ENCODE results near the gene ACSF3.

Gene ACSF3

DNA sequence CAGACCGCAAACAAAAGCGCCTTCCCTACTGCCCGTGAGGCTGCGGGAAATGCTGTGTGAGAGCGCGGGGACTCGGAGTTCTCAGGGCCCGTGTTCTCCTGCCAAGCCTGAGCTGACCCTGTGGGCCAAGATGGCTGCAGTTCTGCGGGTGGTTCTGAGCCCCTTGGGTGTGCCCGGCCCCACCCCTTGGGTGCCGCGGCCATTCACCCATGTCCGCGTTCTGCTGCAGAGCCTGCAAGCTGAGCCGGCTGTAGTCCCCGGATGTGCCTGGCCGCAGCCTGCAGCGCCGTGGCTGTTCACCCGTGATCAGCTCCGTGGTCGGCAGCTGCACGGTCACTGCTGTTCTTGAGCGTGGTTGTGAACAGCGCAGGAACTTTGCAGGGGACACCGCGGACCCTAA is 20.0 kb downstream of the ACSF3 start:
- DNase-seq, result no peak

DNA sequence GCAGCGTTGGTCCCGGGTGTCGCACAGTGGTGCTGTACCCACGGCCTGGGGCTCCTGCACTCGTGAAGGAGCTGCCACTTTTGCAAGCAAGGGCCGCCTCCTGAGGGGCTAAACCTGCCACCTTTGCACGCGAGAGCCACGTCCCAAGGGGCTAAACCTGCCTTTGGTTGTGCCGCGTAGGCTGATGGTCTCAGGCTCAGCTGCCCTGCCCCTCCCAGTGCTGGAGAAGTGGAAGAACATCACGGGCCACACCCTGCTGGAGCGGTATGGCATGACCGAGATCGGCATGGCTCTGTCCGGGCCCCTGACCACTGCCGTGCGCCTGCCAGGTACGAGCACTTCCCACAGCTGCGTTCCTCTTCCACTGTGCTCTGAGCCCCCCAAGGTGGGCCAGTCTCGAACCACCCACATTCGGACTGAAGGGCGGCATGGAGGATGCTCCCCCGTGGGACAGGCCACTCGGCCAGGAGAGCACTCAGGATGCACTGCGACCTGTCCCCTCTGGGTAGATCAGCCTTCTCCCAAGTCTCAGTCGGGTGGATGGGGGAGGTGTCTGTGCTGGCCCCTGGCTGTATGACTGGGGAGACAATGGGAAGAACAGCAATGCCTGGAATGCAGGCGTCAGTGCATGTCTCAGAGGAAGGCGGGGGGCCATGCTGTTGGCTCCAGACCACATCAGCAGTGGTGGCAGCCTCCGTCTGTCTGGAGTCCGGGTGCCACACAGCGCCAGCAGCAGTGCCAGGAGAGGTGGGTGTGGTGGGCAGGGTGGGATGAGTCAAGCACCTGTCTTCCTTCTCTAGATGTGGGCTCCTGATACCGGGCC is 20.7 kb downstream of the ACSF3 start:
- no peak for DNase-seq

DNA sequence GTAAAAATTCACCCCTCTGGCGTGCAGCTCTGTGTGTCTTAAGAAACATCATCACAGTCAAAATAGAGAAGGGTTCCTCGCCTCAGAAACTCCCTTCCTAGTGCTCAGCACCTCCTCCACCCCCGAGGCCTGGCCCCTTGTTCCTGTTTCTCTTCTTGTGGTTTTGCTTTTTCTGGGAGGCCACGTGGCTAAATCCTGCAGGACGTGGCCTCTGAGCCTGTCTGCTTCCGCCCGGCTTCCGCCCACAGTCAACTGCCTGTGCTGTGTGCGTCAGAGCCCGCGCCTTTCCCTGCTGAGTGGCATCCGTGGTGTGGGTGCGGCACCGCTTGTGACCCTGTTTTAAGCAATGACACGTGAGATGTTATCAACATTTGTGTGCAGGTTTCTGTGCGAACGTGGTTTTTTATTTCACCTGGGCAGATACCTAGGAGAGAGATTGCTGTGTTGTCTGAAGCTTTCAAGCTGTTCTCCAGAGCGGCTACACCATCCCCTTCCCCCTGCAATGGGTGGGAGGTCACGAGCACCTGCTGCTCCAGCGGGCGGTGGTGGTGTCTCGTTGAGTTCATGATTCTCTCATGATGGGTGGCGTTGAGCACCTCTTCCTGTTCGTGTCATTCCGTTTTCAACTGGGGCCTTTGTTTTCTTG is 21.7 kb downstream of the ACSF3 start:
- no peak for DNase-seq

DNA sequence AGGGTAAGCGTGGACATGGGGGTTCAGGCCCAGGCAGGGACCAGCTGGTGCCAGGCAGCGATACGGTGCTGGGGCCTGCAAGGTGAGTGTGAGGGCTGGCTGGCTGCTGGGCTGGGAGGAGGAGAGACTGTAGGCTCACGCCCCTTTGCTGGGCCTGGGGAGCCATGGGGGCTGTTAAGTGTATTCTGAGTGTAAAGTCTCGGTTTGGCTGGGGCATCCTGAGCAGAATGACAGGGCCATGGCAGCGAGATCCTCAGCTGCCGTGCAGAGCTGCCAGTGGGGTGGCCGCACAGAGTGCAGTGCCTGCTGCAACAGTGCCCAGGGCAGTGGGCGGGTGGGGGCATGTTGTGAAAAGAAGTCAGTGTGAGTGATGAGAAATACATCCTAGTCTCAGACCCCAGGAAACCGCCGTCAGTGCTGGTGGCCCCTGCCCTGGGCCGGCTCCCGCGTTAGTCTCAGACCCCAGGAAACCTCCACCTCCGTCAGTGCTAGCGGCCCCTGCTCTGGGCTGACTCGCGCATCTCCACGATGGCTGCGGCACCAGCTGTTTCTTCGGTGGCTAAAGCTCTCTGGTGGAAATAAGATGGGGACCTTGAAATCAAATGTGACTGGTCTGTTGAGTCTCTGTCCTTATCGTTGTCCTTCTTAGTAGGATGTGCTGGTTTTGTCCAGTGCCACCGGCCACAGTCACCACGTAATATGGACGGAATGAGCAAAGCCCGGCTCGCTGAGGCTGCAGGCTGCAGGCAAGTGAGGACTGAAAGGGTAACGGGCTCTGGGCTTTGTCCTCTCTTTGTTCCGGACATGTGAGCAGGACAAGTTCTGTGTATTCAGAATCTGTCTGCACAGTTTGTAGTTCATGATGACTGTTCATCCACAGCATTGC is 22.9 kb downstream of the ACSF3 start:
- DNase-seq, result peak; percentile 56

DNA sequence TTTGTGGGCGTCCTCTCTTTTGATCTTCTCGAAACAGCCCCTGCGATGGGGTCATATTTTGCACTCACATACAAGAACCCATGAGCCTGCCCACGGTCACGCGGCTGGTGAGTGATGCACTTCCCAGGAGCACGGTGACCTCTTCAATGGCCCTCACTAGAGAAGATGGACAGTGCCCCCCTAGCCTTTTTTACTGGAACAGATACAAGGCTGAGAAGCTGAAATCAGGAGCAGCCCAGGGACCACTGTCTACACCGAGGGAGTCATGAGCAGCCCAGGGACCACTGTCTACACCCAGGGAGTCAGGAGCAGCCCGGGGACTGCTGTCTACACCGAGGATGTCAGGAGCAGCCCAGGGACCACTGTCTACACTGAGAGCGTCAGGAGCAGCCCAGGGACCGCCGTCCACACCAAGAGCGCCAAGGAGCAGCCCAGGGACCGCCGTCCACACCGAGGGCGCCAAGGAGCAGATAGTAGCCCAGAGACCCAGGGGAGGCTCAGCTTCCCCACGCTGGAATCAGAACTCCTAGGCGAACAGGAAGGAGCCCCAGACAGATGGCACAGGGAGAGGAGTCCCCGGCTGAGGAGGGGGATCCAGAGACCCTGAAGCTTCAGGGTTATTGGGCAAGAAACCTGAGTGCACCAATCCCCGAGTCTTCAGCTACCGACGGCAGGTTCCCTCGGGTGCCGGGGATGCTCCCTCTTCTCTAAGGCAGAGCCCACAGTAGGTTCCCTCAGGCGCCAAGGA is 23.7 kb downstream of the ACSF3 start:
- no peak for DNase-seq

DNA sequence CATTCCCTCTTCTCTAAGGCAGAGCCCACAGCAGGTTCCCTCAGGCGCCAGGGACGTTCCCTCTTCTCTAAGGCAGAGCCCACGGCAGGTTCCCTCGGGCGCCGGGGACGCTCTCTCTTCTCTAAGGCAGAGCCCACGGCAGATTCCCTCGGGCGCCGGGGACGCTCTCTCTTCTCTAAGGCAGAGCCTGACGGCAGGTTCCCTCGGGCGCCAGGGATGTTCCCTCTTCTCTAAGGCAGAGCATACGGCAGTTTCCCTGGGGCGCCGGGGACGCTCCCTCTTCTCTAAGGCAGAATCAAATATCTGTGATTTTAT is 24.3 kb downstream of the ACSF3 start:
- peak; percentile 38 for DNase-seq

DNA sequence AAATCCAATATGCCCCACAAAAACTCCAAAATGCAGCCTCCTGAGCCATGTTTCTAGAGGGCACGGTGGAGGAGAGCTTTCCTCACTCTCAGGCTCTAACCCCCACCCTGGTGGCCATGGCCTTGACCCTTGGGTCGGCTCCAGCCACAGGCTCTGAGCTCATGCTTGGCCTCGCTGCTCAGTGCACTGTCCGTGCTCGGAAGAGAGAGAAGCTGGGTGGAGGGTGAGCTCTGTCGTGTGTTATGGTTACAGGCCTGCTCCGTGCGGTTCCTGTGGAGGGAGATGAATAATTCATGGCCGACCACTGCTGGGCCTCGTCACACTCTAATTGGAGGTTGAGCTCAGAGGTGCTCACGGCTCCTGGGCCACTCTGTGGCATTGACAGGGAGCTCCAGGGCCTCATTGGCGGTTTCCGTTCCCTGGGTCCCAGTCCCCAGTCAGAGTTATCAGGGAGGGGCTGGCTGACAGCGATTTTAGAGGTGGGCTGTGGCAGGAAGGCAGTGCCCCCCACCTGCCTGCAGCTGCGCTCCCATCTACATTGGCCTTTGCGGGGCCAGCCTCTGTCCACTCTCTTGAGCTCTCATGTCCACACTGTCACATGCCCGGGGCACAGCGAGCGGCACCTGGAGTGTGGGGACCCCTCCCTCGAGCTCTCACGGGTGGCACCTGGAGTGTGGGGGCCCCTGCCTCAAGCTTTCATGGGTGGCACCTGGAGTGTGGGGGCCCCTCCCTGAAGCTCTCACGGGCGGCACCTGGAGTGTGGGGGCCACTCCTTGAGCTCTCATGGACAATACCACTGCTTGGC is 24.9 kb downstream of the ACSF3 start:
- DNase-seq, result peak; percentile 58

DNA sequence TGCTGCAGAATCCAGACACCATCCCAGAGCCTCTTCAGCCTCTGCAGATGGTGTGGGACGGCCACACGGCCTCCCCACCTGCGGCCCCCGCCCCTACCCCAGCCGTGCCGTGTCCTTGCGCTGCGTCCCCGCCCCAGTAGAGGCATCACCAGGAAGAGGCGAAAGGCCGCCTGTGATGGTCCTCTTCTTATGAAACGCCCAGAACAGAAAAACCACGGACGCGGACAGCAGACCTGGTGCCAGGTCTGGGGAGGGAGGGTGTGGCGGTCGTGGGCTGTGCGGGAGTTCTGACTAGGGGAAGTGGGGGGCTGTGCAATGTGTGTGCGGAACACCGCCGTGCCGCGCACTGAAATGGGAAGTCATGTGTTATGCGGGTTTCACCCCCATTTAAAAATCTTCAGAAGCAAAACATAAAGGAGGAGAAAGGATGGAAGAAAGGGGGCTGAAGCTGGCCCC is 25.5 kb downstream of the ACSF3 start:
- DNase-seq, result no peak

DNA sequence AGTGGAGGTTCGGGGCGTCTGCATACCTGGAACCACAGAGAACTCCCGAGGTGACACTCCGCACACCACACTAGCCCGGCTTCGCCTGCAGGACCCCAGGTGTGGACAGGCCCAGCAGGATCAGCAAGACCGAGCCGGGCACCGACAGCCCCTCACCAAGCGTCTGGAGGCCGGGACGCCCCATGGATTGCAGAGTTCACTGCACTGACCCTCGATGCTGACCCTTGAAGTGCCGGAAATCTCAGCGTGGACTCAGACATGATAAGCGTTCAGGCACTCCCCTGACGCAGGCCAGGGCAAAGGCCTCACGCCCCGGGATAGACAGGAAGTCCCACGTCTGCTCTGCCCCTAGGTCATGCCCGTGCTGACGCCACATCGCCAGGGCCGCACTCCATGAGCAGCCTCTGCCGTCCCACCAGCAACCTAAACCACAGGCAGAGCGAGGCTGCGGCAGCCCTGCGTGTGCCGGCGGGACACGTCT is 26.0 kb downstream of the ACSF3 start:
- DNase-seq, result no peak

DNA sequence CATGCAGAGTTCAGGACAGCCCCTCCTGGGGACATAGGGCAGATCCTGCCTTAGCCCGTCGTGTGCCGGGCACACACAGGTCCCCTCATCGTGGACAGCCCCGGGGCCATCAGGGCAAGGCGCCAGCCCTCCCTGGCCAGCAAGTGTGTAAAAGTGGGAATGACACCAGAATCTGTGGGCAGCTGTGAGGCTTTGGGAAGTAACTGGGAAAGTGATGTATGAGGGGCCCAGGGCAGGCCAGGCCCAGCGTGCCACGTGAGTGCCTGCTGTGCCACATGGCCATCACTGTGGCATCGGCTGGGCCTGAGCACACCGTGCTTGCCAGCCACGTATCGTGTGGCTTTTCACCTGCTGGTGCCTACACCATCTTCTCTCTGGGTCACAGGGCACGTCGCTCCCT is 26.6 kb downstream of the ACSF3 start:
- no peak for DNase-seq

DNA sequence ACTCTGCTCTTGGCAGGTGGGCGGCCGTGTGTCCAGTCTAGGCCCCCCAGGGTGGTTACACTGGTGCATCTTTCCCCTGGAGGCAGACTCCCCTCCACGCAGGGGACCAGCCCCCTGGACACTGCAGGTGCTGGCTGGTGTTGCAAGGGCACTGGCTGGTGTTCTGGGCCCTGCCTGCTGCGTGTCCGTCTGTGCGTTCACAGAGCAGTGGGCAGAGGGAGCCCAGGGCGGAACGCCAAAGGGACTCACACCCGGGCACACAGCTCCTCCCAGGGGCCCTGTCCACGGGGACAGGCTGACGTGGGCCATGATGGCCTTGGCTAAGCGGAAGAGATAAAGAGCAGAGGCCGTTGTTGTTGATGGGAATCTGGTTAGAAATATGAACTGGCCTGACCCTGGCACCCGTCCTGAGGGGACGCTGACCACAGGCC is 27.3 kb downstream of the ACSF3 start:
- no peak for DNase-seq

DNA sequence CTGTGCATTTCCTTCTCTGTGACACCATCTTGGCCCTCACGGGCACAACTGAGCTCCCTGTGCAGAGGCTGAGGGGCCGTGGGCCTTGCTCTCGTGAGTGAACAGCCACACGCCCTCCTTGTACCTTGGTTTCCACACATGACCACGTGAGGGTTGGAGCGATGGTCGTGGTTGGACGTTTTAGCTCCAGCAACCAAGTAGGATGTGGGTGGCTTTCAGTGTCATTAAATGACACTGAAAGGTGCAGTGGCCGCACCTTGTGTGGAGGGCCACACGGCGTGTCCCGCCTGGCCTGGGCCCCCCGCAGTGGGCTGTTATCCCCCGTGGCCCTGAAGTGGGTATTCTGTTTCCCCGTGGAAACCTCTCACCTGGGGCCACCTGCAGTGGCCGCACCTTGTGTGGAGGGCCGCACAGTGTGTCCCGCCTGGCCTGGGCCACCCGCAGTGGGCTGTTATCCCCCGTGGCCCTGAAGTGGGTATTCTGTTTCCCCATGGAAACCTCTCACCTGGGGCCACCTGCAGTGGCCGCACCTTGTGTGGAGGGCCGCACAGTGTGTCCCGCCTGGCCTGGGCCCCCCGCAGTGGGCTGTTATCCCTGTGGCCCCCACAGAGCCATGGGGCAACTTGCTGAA is 28.2 kb downstream of the ACSF3 start:
- DNase-seq, result no peak

DNA sequence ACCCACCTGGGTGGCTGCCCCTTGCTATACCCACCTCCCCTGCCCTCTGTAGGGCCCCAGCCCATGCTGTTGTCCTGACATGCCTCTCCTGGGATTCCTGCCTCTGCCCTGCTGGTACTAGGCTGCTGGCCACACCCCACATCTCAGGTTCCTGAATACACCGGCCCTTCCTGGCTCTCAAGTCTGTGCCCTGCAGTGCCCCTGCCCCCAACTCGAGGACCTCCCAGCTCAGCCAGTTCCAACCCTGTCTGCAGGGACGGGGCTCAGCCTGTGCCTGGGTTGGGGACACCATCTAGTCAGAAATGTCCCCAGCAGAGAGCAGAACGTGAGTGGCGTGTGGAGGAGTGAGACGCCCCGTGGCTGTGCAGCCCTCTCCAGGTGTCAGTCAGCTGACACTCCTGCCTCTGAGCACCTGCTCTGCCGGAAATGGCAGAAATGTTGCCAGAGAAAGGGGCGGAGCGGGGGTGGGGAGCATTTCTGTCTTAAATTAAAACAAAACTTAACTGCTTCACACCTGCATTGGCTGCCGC is 28.7 kb downstream of the ACSF3 start:
- DNase-seq, result no peak

DNA sequence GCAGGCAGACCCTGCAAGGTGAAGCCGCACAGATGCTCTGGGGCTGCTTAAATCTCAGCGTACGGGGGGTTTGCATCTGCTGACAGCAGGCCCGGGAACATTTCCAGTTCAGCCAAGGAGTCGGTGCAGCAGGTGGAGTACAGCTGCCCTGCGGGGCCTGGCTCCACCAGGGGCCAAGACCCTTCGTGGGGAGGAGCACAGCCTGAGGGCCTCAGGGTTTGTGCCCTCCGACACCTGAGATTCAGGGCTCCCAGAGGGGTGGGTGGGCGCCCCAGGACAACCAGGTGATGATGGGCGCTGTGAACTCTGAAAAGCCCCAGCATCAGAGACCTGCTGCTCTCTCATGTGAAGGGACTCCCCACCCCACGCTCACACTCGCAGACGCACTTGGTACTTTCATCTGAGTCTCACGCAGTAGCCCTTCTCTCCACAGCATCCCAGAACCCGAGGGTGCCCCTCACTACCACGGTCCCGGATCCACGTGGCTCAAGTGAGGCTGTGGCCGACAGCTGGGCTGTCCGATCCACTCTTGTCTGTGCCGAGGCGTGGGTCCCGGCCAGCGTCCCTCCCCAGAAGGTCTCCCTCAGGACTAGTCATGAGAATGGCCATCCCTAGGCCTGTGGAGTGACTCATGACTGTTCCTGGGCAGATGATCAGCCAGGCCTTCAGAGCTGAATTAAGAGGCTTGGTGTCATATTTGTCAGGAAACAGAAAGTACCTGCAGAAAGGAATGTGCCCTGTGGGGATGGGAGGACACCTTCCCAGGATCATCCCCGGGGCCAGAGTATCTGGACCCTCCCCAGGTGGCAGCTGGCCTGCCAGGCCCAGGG is 29.6 kb downstream of the ACSF3 start:
- DNase-seq, result no peak

DNA sequence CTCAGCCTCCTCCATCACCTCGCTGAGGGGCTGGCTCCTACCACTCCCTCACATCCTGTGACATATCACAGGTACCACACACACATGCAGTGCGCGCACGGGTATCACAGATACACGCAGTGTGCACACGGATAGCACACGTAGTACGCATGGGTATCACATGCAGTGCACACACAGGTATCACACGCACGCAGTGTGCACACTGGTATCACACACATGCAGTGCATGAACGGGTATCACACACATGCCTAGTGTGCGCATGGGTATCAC is 30.1 kb downstream of the ACSF3 start:
- DNase-seq, result no peak

DNA sequence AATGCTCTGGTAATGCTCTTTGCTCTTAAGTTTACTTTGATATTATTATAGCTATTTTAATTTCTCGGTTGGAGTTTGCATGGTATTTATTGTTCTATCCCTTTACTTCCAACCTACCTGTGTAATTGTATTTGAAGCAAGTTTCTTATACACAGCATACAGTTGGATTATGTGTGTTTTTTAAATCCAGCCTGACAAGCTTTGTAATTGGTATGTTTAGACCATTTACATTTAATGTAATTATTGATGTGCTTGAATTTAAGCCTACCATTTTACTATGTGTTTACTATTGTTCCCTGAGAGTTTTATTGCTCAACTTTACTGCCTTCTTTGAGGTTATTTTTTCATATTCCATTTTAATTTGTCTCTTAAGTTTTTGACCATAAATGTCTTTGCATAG is 35.7 kb downstream of the ACSF3 start:
- no peak for DNase-seq

DNA sequence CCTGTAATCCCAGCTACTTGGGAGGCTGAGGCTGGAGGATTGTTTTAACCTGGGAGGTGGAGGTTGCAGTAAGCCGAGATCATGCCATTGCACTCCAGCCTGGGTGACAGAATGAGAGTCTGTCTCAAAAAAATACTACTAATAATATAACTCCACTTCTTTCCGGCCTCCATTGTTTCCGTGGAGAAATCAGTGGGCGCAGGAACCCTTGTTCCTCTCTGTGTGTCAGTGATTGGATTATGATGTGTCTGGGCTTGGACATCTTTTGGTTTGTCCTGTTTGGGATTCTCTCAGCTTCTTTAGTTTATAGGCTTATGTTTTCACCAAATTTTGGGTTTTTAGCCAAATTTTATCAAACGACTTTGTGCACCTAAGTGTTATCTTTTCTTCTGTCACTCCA is 36.8 kb downstream of the ACSF3 start:
- no peak for DNase-seq

DNA sequence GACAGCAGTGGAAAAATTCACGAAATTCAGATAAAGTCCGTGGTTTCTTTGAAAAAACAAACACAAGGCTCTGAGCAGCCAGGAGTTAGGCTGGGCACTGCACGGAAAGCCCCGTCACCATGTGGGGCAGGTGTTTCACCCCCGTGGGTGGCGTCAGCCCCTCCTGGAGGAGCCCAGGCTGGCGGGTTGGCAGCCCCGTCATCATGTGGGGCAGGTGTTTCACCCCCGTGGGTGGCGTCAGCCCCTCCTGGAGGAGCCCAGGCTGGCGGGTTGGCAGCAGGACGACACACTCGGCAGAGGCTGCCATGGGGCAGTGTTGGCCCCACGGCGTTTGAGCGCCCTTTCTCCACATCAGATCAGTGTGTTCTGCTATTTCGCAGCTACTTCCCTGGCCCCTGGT is 38.1 kb downstream of the ACSF3 start:
- DNase-seq, result no peak

DNA sequence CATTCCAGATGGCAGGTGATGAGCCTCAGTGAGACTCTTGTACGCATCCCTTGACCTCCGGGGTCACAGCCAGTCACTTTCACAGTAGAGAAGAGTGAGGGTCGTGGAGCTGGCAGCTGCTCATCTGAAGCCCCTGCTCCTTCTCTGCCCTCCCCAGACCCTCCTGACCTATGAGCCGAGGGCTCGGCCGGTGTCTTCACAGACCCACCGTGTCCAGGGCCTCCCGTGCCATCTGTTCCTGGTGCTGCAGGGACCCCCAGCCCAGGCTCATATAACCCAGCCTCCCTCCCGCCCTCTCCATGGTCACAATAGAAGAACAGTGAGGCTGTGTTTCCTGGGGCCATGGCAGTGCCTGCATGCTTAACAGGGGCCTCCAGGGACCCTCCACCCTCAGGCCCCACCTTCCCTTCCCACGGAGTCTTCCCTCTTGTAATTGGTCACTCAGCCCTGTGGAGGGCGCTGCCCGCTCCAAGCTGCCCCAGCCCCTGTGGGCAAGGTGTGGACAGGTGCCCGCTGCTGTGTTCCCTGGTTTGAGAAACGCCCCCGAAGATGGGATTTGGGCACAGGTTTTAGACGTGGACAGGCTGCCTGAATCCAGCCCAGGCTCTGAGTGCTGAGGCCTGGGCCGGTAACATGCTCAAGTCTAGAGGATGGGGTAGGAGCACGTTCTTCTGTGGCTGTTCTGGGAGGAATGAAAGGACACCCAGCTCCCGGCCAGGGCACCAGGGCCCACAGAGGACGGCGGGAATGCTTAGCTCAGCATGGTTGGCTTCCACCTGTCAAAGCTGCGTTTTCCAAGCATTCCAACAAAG is 38.7 kb downstream of the ACSF3 start:
- DNase-seq, result no peak
